Cardiac muscle cell (in vitro differentiated cells and primary cell): ENCODE data around the gene TUSC1. TPM values are rescaled to one million over a fixed set of nuclear protein-coding genes. Genes with fewer than 3 reads are reported as not detected.

Source experiments
- DNase-seq, 2 donors: peaks; one replicate each; pipeline versions ENCODE4 v3.0.0 to v3.0.0-alpha.2; 2010 to 2017; ENCODE audit warnings: low read depth in 1 of 2, low spot score in 1 of 2
- H3K27ac ChIP-seq: fragments of 200-600 bp; sonication (generic); 2 replicates; pipeline ENCODE4 v1.5.1; 2016
- H3K27me3 ChIP-seq: fragments of 200-600 bp; sonication (generic); 2 replicates; pipeline ENCODE4 v1.6.0; 2016; ENCODE audit warnings: control low read depth
- H3K36me3 ChIP-seq: fragments of 200-600 bp; sonication (generic); 2 replicates; pipeline ENCODE4 v1.5.1; 2016; ENCODE audit warnings: control low read depth
- H3K4me1 ChIP-seq: fragments of 200-600 bp; sonication (generic); 2 replicates; pipeline ENCODE4 v1.8.1; 2017; ENCODE audit warnings: low read depth, mild to moderate bottlenecking, mixed run types
- H3K4me3 ChIP-seq: fragments of 200-600 bp; sonication (generic); 2 replicates; pipeline ENCODE4 v1.5.1; 2016; ENCODE audit warnings: mild to moderate bottlenecking
- H3K9me3 ChIP-seq: fragments of 200-600 bp; sonication (generic); 2 replicates; pipeline ENCODE4 v1.5.1; 2017; ENCODE audit warnings: low read depth, mild to moderate bottlenecking, control low read depth
- polyA plus RNA-seq: library from polyadenylated mRNA; unstranded; fragments of >200 nt; fragmentation: Nextera tagmentation; extraction: Ambion mirVana; gene quantifications from 2 replicates; pipeline ENCODE4 v1.2.1, GENCODE V29; 2016
- total RNA-seq: library from RNA; depleted of rRNA; stranded (reverse); fragments of >200 nt; gene quantifications from 2 replicates; pipeline ENCODE4 v1.2.3, GENCODE V29; 2016
- TF ChIP-seq, protein P1 (sequence below): IDR thresholded peaks from 2 replicates; pipeline ENCODE4 v1.5.1; 2012; ENCODE audit warnings: low read depth, mild to moderate bottlenecking, low read length

Gene TUSC1
- total and polyA plus RNA-seq, 2 experiments from 2014 or later, result 27.3 to 29.2 TPM

DNA sequence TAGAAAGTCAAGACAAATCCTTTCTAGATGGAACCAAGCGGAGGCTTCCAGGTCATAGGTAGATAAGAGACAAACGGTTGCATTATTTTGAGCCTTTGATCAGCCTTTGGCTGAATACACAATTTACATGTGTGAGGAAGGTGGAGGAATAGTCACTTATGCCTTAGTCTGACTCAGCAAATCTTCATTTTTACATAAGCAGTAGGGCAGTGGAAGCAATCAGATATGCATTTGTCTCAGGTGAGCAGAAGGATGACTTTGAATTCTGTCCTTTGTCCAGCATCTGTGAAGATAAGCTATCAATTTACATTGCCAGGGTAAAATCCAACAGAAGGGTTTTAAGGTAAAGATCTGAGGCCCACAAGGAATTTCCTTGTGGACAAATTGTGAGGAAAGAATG lies 23.8 kb downstream of the TUSC1 start:
- TF ChIP-seq, protein P1, sequence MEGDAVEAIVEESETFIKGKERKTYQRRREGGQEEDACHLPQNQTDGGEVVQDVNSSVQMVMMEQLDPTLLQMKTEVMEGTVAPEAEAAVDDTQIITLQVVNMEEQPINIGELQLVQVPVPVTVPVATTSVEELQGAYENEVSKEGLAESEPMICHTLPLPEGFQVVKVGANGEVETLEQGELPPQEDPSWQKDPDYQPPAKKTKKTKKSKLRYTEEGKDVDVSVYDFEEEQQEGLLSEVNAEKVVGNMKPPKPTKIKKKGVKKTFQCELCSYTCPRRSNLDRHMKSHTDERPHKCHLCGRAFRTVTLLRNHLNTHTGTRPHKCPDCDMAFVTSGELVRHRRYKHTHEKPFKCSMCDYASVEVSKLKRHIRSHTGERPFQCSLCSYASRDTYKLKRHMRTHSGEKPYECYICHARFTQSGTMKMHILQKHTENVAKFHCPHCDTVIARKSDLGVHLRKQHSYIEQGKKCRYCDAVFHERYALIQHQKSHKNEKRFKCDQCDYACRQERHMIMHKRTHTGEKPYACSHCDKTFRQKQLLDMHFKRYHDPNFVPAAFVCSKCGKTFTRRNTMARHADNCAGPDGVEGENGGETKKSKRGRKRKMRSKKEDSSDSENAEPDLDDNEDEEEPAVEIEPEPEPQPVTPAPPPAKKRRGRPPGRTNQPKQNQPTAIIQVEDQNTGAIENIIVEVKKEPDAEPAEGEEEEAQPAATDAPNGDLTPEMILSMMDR, result no peak
- H3K4me1 ChIP-seq, result no peaks in the 10 kb centered on the region
- no peaks in the 10 kb centered on the region for H3K36me3 ChIP-seq
- no peak overlapping the region for H3K4me3 ChIP-seq
- H3K27me3 ChIP-seq, result no peaks in the 10 kb centered on the region
- no peak overlapping the region for H3K27ac ChIP-seq
- no peaks in the 10 kb centered on the region for H3K9me3 ChIP-seq
- no peak for DNase-seq

GRCh38 chr9:25648116-25648515 lies 30.1 kb downstream of the TUSC1 start:
- Histone ChIP-seq H3K36me3 (no peaks in the 10 kb centered on the region), H3K4me3 (no peak overlapping the region), H3K4me1 (no peaks in the 10 kb centered on the region), H3K27me3 (no peaks in the 10 kb centered on the region), H3K9me3 (no peaks in the 10 kb centered on the region), H3K27ac (no peak overlapping the region)
- TF ChIP-seq, protein P1, result no peak
- no peak for DNase-seq

DNA sequence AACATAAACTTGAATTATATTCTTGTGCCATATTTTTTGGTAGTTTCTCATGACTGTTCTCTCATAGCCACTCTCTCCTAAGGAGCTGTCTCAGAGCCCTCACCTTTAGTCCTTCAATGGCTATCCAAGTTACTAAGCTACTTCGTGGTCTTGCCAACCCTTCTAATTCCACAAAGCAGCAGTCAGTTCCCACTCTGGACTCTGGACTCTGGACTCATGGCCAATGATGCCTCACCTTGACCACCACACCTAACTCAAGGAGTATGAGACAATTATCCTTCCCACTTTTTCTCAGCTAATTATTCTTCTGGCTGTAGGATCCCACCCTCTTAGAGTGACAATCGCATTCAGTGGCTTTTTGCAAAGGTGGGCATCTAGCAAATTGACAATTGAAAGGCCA lies 42.2 kb downstream of the TUSC1 start:
- Histone ChIP-seq H3K4me3 (no peak overlapping the region), H3K36me3 (no peaks in the 10 kb centered on the region), H3K4me1 (no peaks in the 10 kb centered on the region), H3K9me3 (no peaks in the 10 kb centered on the region), H3K27ac (no peak overlapping the region), H3K27me3 (no peaks in the 10 kb centered on the region)
- TF ChIP-seq, protein P1, result no peak
- DNase-seq, result no peak

DNA sequence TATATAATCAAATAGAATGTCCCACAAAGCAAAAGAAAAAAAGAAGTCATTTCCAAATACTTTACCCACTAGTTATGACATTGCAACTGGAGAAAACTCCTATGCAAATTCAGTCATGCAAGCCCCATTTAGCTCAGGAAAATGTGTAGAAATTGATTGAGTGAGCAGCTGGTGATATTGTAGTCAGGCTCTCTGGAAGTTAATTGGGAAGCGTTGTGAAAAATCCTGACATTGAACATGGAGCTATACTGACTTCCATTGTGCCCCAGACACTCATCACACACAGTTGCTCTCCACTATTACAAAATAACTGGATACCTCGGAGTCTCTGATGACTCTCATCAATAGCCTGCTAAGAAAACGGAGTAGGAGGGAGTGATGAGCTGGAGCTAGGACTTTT lies 49.0 kb downstream of the TUSC1 start:
- Histone ChIP-seq H3K9me3 (no peaks in the 10 kb centered on the region), H3K36me3 (no peaks in the 10 kb centered on the region), H3K4me1 (no peaks in the 10 kb centered on the region), H3K27ac (no peak overlapping the region), H3K27me3 (no peaks in the 10 kb centered on the region), H3K4me3 (no peak overlapping the region)
- TF ChIP-seq, protein P1, result no peak
- no peak for DNase-seq
